ENCODE measurements around the gene SNX14.
A peak's percentile ranks its signal among the peaks of the same experiment; 100 is the strongest.

The SNX14 gene

GRCh38 chr6:85498596-85499258 is 94.9 kb downstream of the SNX14 start:
- DNase-seq = peak; percentile 62

GRCh38 chr6:85496856-85497255 is 96.8 kb downstream of the SNX14 start:
- no peak for DNase-seq

GRCh38 chr6:85496009-85496579 is 97.6 kb downstream of the SNX14 start:
- DNase-seq = no peak

GRCh38 chr6:85494547-85495536 is 98.8 kb downstream of the SNX14 start:
- DNase-seq = no peak

- no peak for DNase-seq
These were observed 100.3 kb downstream of the SNX14 start for GRCh38 chr6:85493389-85493788.

- no peak for DNase-seq
These were observed 103.0 kb downstream of the SNX14 start for GRCh38 chr6:85490516-85491248.

- no peak for DNase-seq
These were observed 108.7 kb downstream of the SNX14 start for GRCh38 chr6:85484948-85485347.

- no peak for DNase-seq
These were observed 109.8 kb downstream of the SNX14 start for GRCh38 chr6:85483846-85484245.

GRCh38 chr6:85482905-85483700 is 110.6 kb downstream of the SNX14 start:
- peak; percentile 69 for DNase-seq

GRCh38 chr6:85482206-85482904 is 111.3 kb downstream of the SNX14 start:
- DNase-seq = no peak

GRCh38 chr6:85479208-85479607 is 114.5 kb downstream of the SNX14 start:
- no peak for DNase-seq

- DNase-seq = no peak
These were observed 117.1 kb downstream of the SNX14 start for GRCh38 chr6:85476532-85476931.

- DNase-seq = no peak
These were observed 119.9 kb downstream of the SNX14 start for GRCh38 chr6:85473748-85474147.

GRCh38 chr6:85472744-85473143 is 120.9 kb downstream of the SNX14 start:
- no peak for DNase-seq

- DNase-seq = no peak
These were observed 123.6 kb downstream of the SNX14 start for GRCh38 chr6:85470023-85470410.

- DNase-seq = no peak
These were observed 124.2 kb downstream of the SNX14 start for GRCh38 chr6:85469276-85470022.

- no peak for DNase-seq
These were observed 125.3 kb downstream of the SNX14 start for GRCh38 chr6:85468326-85468725.

GRCh38 chr6:85465762-85466161 is 127.9 kb downstream of the SNX14 start:
- no peak for DNase-seq

GRCh38 chr6:85464722-85465150 is 128.9 kb downstream of the SNX14 start:
- no peak for DNase-seq

- DNase-seq = no peak
These were observed 129.4 kb downstream of the SNX14 start for GRCh38 chr6:85464260-85464644.

Data from DMS53 (cell line).